NCI-H1105 (cell line): Measurements from ENCODE around the gene CRPPA.
"Not testable (repeated sequence)": the region's sequence is repeated elsewhere in the genome, so short reads cannot be mapped to it uniquely, and the experiment has no call there.

ENCODE experiments used
- DNase-seq: peaks from one replicate; lab custom pipeline; 2025; lab: John Stamatoyannopoulos, UW

CRPPA gene

GRCh38 chr7:16397501-16398145 is 23.7 kb downstream of the CRPPA start:
- DNase-seq = no peak

GRCh38 chr7:16396766-16397500 is 24.4 kb downstream of the CRPPA start:
- no peak for DNase-seq

GRCh38 chr7:16395121-16395520 is 26.2 kb downstream of the CRPPA start:
- peak; percentile 10 for DNase-seq

- no peak for DNase-seq
Measured at GRCh38 chr7:16393862-16394422, 27.4 kb downstream of the CRPPA start.

GRCh38 chr7:16392990-16393523 is 28.3 kb downstream of the CRPPA start:
- DNase-seq = no peak

- DNase-seq = not testable (repeated sequence)
Measured at GRCh38 chr7:16383786-16384185, 37.6 kb downstream of the CRPPA start.

- DNase-seq = not testable (repeated sequence)
Measured at GRCh38 chr7:16383103-16383502, 38.2 kb downstream of the CRPPA start.
